Medulla oblongata (tissue), 1 donor: ENCODE data around the gene L1TD1.
"Not testable (repeated sequence)": the region's sequence is repeated elsewhere in the genome, so short reads cannot be mapped to it uniquely, and the experiment has no call there.

ENCODE experiments used
- DNase-seq: peaks from one replicate; pipeline ENCODE4 v3.0.0-alpha.2; 2015; ENCODE audit errors: extremely low spot score

L1TD1 gene

DNA sequence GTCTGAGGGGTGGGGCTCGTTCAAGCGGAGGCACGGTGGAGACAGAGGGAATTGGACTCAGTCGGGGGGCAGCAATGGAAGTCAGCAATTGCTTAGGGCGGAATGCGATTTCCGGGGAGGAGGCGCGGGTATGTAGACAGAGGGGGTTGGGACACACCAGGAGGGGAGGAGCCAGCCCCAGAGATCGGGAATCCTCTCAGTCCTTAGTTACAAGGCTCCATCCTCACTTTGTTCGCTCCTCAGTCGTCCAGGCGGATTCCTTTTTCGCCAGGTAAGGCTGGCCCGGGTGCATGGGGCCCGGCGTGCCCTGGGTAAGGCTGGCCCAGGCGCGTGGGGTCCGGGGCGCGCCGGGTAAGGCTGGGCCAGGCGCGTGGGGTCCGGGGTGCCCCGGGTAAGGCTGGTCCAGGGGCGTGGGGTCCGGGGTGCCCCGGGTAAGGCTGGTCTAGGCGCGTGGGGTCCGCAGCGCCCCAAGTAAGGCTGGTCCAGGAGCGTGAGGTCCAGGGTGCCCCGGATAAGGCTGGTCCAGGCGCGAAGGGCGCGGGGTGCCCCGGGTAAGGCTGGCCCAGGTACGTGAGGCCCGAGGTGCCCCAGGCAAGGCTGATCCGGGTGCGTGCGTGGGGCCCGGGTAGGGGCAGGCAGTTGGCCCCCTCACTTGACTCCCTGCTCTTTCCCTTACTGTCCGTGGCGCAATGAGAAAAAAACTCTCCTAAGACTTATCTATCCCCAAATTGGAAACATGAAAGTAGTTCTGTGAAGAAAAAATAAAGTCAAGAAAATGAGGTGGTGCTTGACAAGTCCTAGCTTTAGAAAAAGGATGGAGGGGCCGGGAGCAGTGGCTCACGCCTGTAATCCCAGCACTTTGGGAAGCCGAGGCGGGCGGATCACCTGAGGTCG lies at the start of gene L1TD1:
Gene L1TD1, plus strand, starts transcription at position 199 of the 894 bp plus-strand sequence. CDS start 11,780 bp downstream, outside the sequence.
- no peak for DNase-seq

- DNase-seq = no peak
These were observed 34.7 kb upstream of the L1TD1 start for GRCh38 chr1:62159940-62160348.

- DNase-seq = no peak
These were observed 32.9 kb upstream of the L1TD1 start for GRCh38 chr1:62161711-62162110.

- not testable (repeated sequence) for DNase-seq
These were observed 24.3 kb upstream of the L1TD1 start for GRCh38 chr1:62170380-62170779.

DNA sequence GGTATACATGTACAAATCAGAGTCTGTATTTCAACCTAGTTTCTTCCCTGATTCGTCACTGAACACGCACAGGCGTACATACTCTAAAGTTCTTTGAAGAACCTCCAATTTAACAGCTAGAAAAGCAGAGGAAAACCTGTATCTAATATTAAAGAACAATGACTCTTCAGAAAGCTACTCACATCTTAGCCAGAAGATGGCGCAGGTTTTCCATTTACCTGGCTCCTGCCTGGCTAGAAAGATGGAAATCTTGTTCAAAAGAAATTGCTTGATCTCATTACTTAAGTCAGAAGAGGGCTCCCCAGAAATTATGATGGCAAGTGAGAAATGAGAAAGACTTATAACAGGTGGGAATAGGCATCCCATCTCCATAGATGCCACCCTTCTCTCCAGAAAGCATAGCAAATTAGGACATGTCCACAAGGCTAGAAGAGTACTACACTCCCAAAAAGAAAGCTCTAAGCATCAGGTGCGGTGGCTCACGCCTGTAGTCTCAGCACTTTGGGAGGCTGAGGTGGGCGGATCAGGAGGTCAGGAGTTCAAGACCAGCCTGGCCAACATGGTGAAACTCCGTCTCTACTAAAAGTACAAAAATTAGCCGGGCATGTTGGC lies 19.0 kb upstream of the L1TD1 start:
- peak; percentile 76 for DNase-seq

- no peak for DNase-seq
These were observed 17.9 kb upstream of the L1TD1 start for GRCh38 chr1:62176597-62177312.

- DNase-seq = no peak
These were observed 17.0 kb upstream of the L1TD1 start for GRCh38 chr1:62177621-62178020.

DNA sequence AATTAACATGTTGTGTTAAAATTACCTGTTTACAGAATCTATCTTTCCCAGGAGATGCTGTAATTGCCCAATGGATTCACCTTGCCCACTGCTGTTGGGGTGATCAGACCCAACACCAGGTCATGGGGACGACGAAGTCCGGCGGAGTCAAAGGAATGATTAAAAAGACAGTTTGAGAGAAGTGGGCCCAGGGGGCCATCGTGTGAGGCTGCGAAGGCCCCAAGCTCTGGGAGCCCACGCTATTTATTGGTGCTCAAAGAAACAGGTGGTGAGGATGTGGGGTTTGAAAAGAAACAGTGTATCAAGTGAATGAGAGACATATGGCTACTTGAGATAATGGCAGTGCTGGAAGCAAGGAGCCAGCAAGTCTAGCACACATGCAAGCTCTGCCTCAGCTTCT lies 16.3 kb upstream of the L1TD1 start:
- DNase-seq = no peak

DNA sequence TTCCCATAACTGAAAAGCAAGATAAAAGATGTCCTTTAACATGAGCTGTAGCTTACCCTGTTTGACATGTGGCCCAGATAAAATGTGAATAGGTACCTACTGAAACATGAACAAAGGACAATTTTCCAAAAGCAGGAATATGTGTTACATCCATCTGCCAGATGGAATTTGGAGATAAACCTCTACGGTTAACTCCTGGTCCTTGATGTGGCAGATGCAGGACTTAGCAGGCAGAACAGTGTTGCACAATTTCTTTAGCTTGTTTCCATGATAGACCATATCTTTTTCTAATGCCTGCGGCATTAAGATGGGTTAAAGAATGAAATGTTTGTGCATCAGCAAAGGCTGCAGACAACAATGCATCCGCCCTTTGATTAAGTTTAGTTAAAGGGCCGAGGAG lies 14.6 kb upstream of the L1TD1 start:
- not testable (repeated sequence) for DNase-seq

DNA sequence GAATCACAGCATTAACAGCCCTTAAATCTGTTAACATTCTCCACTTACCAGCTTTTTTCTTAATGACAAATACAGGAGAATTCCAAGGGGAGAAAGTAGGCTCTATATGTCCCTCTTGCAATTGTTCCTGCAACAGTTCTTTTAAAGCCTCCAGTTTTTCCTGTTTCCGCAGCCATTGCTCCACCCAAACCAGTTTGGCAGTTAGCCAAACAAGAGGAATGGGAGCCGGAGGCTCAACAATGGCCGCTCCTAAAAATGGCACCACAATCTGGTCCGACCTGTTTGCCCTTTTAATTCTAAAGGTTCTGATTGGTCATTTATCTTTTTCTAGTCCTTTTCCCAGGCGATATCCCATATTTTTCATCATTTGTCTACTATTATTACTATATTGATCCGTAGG lies 14.0 kb upstream of the L1TD1 start:
- no peak for DNase-seq

- DNase-seq = no peak
These were observed 13.1 kb upstream of the L1TD1 start for GRCh38 chr1:62181532-62181931.

- not testable (repeated sequence) for DNase-seq
These were observed 12.5 kb upstream of the L1TD1 start for GRCh38 chr1:62182157-62182556.

GRCh38 chr1:62183164-62184020 lies 11.3 kb upstream of the L1TD1 start:
- not testable (repeated sequence) for DNase-seq

DNA sequence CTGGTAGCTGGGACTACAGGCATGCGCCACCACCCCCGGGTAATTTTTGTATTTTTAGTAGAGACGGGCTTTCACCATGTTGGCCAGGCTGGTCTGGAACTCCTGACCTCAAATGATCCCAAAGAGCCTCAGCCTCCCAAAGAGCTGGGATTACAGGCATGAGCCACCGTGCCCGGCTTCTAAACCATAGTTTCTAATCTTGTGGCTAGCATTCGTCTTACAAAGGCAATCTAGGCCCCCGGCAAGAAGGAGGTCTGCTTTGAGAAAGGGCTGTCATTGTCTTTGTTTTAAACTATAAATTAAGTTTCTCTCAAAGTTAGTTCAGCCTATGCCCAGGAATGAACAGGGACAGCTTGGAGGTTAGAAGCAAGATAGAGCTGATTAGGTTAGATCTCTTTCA lies 10.3 kb upstream of the L1TD1 start:
- no peak for DNase-seq

DNA sequence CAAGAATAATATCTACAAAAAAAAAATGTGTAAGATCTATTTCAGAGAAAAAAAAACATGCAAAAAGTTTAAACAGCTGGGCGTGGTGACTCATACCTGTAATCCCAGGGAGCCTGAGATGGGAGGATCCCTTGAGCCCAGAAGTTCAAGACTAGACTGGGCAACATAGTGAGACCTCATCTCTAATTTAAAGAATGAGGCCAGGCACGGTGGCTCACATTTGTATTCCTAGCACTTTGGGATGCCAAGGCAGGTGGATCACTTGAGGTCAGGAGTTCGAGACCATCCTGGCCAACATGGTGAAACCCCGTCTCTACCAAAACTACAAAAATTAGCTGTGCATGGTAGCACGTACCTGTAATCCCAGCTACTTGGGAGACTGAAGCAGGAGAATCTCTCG lies 9.4 kb upstream of the L1TD1 start:
- DNase-seq = not testable (repeated sequence)

DNA sequence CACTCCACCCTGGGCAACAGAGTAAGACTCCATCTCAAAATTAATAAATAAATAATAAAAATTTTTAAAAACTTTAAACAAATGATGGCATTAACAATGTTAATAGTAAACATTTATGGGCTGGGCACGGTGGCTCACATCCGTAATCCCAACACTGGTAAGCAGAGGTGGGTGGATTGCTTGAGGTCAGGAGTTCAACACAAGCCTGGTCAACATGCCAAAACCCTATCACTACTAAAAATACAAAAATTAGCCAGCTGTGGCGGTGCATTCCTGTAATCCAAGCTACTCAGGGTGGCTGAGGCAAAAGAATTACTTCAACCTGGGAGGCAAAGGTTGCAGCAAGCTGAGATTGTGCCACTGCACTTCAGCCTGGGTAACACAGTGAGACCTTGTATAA lies 9.0 kb upstream of the L1TD1 start:
- DNase-seq = no peak

- no peak for DNase-seq
These were observed 7.1 kb upstream of the L1TD1 start for GRCh38 chr1:62187548-62187947.

DNA sequence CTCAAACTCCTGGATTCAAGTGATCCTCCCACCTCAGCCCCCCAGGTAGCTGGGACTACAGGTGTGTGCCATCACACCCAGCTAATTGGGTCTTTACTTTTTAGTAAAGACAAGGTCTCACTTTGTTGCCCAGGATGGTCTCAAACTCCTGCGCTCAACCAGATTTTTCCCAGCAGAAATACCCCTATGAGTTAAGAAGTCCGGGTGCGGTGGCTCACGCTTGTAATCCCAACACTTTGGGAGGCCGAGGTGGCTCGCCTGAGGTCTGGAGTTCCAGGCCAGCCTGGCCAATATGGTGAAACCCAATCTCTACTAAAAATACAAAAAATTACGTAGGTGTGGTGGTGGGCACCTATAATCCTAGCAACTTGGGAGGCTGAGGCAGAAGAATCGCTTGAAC lies 6.5 kb upstream of the L1TD1 start:
- DNase-seq = no peak

GRCh38 chr1:62196086-62196690 lies 1.5 kb downstream of the L1TD1 start:
- no peak for DNase-seq

- no peak for DNase-seq
These were observed 3.6 kb downstream of the L1TD1 start for GRCh38 chr1:62198069-62198780.

- no peak for DNase-seq
These were observed 4.1 kb downstream of the L1TD1 start for GRCh38 chr1:62198781-62199125.
